Motor neuron (in vitro differentiated cells): ENCODE results near the gene HYDIN. TPM values are rescaled to one million over a fixed set of nuclear protein-coding genes. Genes with fewer than 3 reads are reported as not detected.

Experiments used
- ATAC-seq, 8 experiments: fragments of 200-7000 bp; cut with Tn5 transposase; replicated peaks in 6 of 8; 2 replicates each; pipeline ENCODE4 v1.8.0; 2021; ENCODE audit warnings: mild to moderate bottlenecking in 8 of 8, moderate library complexity in 8 of 8
- H3K27ac ChIP-seq, 2 donors: fragments of 250-450 bp; sonication (Bioruptor Pico); 2 replicates each; pipeline ENCODE4 v1.9.0; 2021; ENCODE audit warnings: antibody characterized with exemption in 2 of 2, mild to moderate bottlenecking in 2 of 2, moderate library complexity in 1 of 2
- H3K4me1 ChIP-seq, 2 donors: fragments of 250-450 bp; sonication (Bioruptor Pico); replicated peaks in 1 of 2; 2 replicates each; pipeline ENCODE4 v1.6.1; 2021; ENCODE audit warnings: antibody characterized with exemption in 2 of 2, mild to moderate bottlenecking in 2 of 2, moderate library complexity in 1 of 2
- H3K4me3 ChIP-seq, 5 donors: fragments of 250-450 bp; sonication (Bioruptor Pico); 2 replicates each; pipeline ENCODE4 v1.9.0; 2021; ENCODE audit warnings: antibody characterized with exemption in 5 of 5, mild to moderate bottlenecking in 5 of 5, moderate library complexity in 4 of 5
- WGBS, 10 experiments: fragments of 450-650 bp; shearing (Covaris generic); methylation state at CpG; one replicate each; pipeline ENCODE4 v1.0.0; 2022; 5-methylcytosine and 5-hydroxymethylcytosine counted together
- in situ Hi-C, 9 experiments: fragments of 400-800 bp; cut with MboI; loops; one replicate each; pipeline ENCODE4 v1.15.0; 2021; ENCODE audit warnings: low sequenced_read_pairs in 9 of 9, low pct_unique_long_range_greater_than_20kb in 2 of 9; ENCODE audit not compliant: unreplicated experiment in 9 of 9
- total RNA-seq, 8 experiments: library from RNA; unstranded; fragments of 300-600 nt; gene quantifications; 2 replicates each; pipeline versions ENCODE4 v1.2.3 to v1.2.4, GENCODE V29; 2022

Gene HYDIN
- total RNA-seq, 8 experiments from 2014 or later: 0.61 to 28.9 (median 5.3) TPM

- in situ Hi-C loops: no loop called here
- WGBS, 10 experiments: 35 to 100% (median 81%) methylated on average over 1 to 5 of the region's 5 CpGs; no CpG with 5 or more reads in 1 of the 10 experiments
- no peak for ATAC-seq
- no peak overlapping the region for H3K27ac ChIP-seq
- H3K4me3 ChIP-seq: no peak overlapping the region
- peaks cover 16 to 21% of the 10 kb centered on the region in 2 donors for H3K4me1 ChIP-seq
Observed at GRCh38 chr16:71250461-71251235, 20.1 kb upstream of the HYDIN start.

GRCh38 chr16:71249399-71249798 is 18.9 kb upstream of the HYDIN start:
- in situ Hi-C loops: no loop called here
- 0 to 60% (median 33%) methylated on average over 1 of the region's 1 CpG; no CpG with 5 or more reads in 5 of the 10 experiments for WGBS, 10 experiments

GRCh38 chr16:71247478-71247877 is 17.0 kb upstream of the HYDIN start:
- in situ Hi-C loops: no loop called here
- no peak overlapping the region for H3K27ac ChIP-seq
- no peak for ATAC-seq
- peaks cover 11 to 25% of the 10 kb centered on the region in 2 donors for H3K4me1 ChIP-seq
- 14 to 100% (median 73%) methylated on average over 1 to 7 of the region's 7 CpGs; no CpG with 5 or more reads in 2 of the 10 experiments for WGBS, 10 experiments
- no peak overlapping the region for H3K4me3 ChIP-seq

More at GRCh38 chr16:71249399-71249798, 18.9 kb upstream of the HYDIN start:
- Histone ChIP-seq H3K4me1 (peaks cover 15 to 22% of the 10 kb centered on the region in 2 donors), H3K27ac (no peak overlapping the region), H3K4me3 (no peak overlapping the region)
- ATAC-seq: no peak

DNA sequence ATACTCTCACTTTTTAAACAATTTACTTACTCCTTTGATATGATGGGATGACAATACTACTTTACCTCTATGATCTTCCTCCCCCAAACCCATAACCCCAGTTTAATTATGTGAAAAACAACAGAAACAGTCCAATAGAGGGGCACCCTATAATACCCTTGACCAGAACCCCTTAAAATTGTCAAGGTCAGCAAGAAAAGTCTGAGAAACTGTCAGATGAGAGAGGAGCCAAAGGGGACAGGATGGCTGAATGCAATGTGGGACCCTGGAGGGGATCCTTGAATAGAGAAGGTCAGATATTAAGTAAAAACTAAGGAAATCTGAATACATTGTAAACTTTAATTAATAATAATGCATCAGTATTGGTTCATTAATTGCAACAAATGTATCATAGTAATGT is 15.8 kb upstream of the HYDIN start:
- H3K27ac ChIP-seq: no peak overlapping the region
- in situ Hi-C loops: no loop called here
- H3K4me1 ChIP-seq: peaks cover 11 to 25% of the 10 kb centered on the region in 2 donors
- ATAC-seq: no peak
- no peak overlapping the region for H3K4me3 ChIP-seq

- in situ Hi-C loops: no loop called here
- no peak for ATAC-seq
- peaks cover 11 to 23% of the 10 kb centered on the region in 2 donors for H3K4me1 ChIP-seq
- H3K4me3 ChIP-seq: no peak overlapping the region
- 80 to 100% (median 94%) methylated on average over 1 of the region's 1 CpG; no CpG with 5 or more reads in 4 of the 10 experiments for WGBS, 10 experiments
- H3K27ac ChIP-seq: no peak overlapping the region
Observed at GRCh38 chr16:71244521-71244920, 14.0 kb upstream of the HYDIN start.

- peak in 1 of 8 experiments; percentile 41 for ATAC-seq
- Histone ChIP-seq H3K4me1 (peaks cover 11 to 23% of the 10 kb centered on the region in 2 donors), H3K27ac (no peak overlapping the region), H3K4me3 (no peak overlapping the region)
- 0 to 95% (median 83%) methylated on average over 1 to 3 of the region's 3 CpGs; no CpG with 5 or more reads in 4 of the 10 experiments for WGBS, 10 experiments
- in situ Hi-C loops: no loop called here
Observed at GRCh38 chr16:71242601-71243000, 12.1 kb upstream of the HYDIN start.

GRCh38 chr16:71242036-71242435 is 11.5 kb upstream of the HYDIN start:
- 9 to 93% (median 71%) methylated on average over 2 to 4 of the region's 4 CpGs; no CpG with 5 or more reads in 2 of the 10 experiments for WGBS, 10 experiments
- peaks cover 11 to 23% of the 10 kb centered on the region in 2 donors for H3K4me1 ChIP-seq
- in situ Hi-C loops: no loop called here
- H3K27ac ChIP-seq: no peak overlapping the region
- H3K4me3 ChIP-seq: no peak overlapping the region
- no peak for ATAC-seq

GRCh38 chr16:71229344-71229743 is 1.2 kb downstream of the HYDIN start:
- ATAC-seq: no peak
- in situ Hi-C loops: no loop called here
- H3K4me1 ChIP-seq: peaks cover 4% of the 10 kb centered on the region in 2 donors
- H3K4me3 ChIP-seq: no peak overlapping the region
- no peak overlapping the region for H3K27ac ChIP-seq
- 8 to 100% (median 77%) methylated on average over 1 of the region's 1 CpG; no CpG with 5 or more reads in 2 of the 10 experiments for WGBS, 10 experiments

- 0 to 100% (median 79%) methylated on average over 1 to 5 of the region's 5 CpGs for WGBS, 10 experiments
- in situ Hi-C loops: no loop called here
- ATAC-seq: no peak
- H3K4me3 ChIP-seq: no peak overlapping the region
- peaks cover 4% of the 10 kb centered on the region in 2 donors for H3K4me1 ChIP-seq
- H3K27ac ChIP-seq: no peak overlapping the region
Observed at GRCh38 chr16:71226229-71227141, 4.0 kb downstream of the HYDIN start.

DNA sequence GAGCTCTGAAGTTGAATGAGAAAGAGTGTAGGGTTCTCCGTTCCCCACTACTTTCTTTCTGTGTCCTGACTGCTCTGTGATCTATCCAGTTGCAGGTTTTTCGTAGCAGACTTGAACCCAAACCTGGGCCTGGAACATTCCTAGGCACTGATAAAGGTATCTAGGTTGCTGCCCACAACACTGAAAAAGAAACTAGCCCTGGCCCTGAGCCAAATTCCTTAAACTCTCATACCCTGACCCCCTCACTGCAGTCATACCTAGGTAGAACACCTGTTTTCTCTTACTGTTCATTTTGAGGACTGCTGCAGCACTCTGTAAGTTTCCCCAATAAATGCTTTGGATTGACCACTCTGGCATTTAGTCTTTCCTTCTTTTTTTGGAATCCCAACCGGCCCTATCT is 5.4 kb downstream of the HYDIN start:
- ATAC-seq: no peak
- in situ Hi-C loops: no loop called here

GRCh38 chr16:71218306-71218963 is 12.1 kb downstream of the HYDIN start:
- ATAC-seq: peak in 2 of 8 experiments; percentile 13 to 48
- in situ Hi-C loops: no loop called here

More for the DNA sequence above, 5.4 kb downstream of the HYDIN start:
- no peak overlapping the region for H3K4me3 ChIP-seq
- no peaks in the 10 kb centered on the region for H3K4me1 ChIP-seq
- no peak overlapping the region for H3K27ac ChIP-seq
- WGBS, 10 experiments: 25 to 100% (median 83%) methylated on average over 1 to 3 of the region's 3 CpGs; no CpG with 5 or more reads in 1 of the 10 experiments

DNA sequence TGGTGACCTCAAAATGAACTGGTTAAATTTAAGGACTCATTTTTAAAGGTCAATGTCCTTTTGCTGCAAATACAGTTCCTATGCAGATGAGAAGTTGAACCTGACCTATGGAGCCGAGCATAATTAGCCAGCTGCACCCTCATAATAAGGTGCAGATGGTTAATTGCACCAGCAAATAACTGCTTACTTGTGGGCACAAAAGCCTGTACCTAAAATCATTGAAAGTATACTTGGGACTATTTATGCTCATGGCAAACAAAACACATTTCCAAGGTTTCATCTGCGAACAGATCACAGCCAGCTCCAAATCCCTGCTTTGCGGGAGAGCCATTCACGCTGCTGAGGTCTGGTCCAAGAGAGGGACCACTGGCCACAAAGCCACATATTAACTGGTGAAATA is 13.0 kb downstream of the HYDIN start:
- WGBS, 10 experiments: 20 to 92% (median 63%) methylated on average over 1 to 4 of the region's 4 CpGs; no CpG with 5 or more reads in 1 of the 10 experiments
- Histone ChIP-seq H3K4me3 (no peak overlapping the region), H3K4me1 (peaks cover 16 to 21% of the 10 kb centered on the region in 2 donors), H3K27ac (no peak overlapping the region)
- peak in 2 of 8 experiments; percentile 16 to 35 for ATAC-seq
- in situ Hi-C loops: no loop called here

More at GRCh38 chr16:71218306-71218963, 12.1 kb downstream of the HYDIN start:
- no peak overlapping the region for H3K27ac ChIP-seq
- no peak overlapping the region for H3K4me3 ChIP-seq
- peaks cover 16 to 21% of the 10 kb centered on the region in 2 donors for H3K4me1 ChIP-seq
- WGBS, 10 experiments: 0 to 76% (median 38%) methylated on average over 2 to 4 of the region's 4 CpGs; no CpG with 5 or more reads in 1 of the 10 experiments
